ENCODE measurements around the gene GDE1.

GDE1 gene

GRCh38 chr16:19497176-19497575 is 24.7 kb downstream of the GDE1 start:
- in situ Hi-C loops (cut with HindIII; ENCODE audit: low sequenced_read_pairs), result no loop called here

- in situ Hi-C loops (cut with HindIII; ENCODE audit: low sequenced_read_pairs), result no loop called here
Measured at GRCh38 chr16:19490619-19491018, 31.3 kb downstream of the GDE1 start.

GRCh38 chr16:19488213-19488640 is 33.7 kb downstream of the GDE1 start:
- in situ Hi-C loops (cut with HindIII; ENCODE audit: low sequenced_read_pairs), result no loop called here

GRCh38 chr16:19486750-19487325 is 35.1 kb downstream of the GDE1 start:
- in situ Hi-C loops (cut with HindIII; ENCODE audit: low sequenced_read_pairs), result no loop called here

- in situ Hi-C loops (cut with HindIII; ENCODE audit: low sequenced_read_pairs), result no loop called here
Measured at GRCh38 chr16:19486051-19486450, 35.8 kb downstream of the GDE1 start.

- in situ Hi-C loops (cut with HindIII; ENCODE audit: low sequenced_read_pairs), result no loop called here
Measured at GRCh38 chr16:19485611-19486010, 36.3 kb downstream of the GDE1 start.

- in situ Hi-C loops (cut with HindIII; ENCODE audit: low sequenced_read_pairs), result no loop called here
Measured at GRCh38 chr16:19484096-19484495, 37.8 kb downstream of the GDE1 start.

DNA sequence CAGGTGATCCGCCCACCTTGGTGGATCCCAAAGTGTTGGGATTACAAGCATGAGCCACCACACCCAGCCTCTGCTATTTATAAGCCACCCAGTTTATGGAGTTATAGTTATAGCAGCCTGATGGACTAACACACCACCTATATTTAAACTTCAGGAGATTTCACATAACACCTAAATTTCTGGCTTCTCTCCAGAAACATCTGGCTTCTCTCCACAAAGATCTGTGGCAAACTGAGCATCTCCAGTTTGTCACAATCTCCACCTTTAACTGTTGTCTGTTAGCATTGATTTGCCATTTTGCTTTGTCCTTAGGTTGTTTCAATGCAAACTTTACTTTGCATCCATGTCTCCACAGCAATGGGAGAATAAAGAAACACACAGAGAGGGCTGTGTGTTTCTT is 39.6 kb downstream of the GDE1 start:
- in situ Hi-C loops (cut with HindIII; ENCODE audit: low sequenced_read_pairs), result no loop called here

DNA sequence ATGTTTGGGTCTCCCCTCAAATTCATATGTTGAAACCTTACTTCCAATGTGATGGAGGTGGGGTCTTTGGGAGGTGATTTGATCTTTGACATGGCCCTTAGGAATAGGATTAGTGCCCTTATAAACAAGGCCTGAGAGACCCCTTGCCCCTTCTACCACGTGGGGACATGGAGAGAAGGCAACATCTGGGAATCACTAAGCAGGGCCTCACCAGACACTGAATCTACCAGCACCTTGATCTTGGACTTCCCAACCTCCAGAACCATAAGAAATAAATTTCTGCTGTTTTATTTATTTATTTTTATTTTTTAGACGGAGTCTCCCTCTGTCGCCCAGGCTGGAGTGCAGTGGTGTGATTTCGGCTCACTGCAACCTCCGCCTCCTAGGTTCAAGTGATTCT is 40.1 kb downstream of the GDE1 start:
- in situ Hi-C loops (cut with HindIII; ENCODE audit: low sequenced_read_pairs), result no loop called here

GRCh38 chr16:19481296-19481695 is 40.6 kb downstream of the GDE1 start:
- in situ Hi-C loops (cut with HindIII; ENCODE audit: low sequenced_read_pairs), result no loop called here

DNA sequence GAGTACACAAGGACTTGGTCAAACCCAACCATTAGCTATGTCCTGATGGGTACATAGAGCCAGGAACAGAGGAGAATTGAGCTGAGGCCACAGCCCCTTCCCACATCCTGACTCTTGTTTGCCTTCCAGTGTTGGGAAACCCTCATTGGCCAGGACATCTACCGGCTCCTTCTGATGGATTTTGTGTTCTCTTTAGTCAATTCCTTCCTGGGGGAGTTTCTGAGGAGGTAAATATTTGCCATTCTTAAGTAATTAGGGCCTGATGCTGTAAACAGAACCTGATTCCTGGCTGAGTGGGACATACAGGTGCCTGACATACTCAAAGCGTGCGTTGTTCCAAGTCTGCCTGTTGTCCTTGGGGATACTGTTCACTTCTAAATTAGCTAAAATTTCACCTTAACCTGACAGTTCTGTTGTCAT is 42.6 kb downstream of the GDE1 start:
- in situ Hi-C loops (cut with HindIII; ENCODE audit: low sequenced_read_pairs), result no loop called here

- in situ Hi-C loops (cut with HindIII; ENCODE audit: low sequenced_read_pairs), result no loop called here
Measured at GRCh38 chr16:19478505-19478904, 43.4 kb downstream of the GDE1 start.

DNA sequence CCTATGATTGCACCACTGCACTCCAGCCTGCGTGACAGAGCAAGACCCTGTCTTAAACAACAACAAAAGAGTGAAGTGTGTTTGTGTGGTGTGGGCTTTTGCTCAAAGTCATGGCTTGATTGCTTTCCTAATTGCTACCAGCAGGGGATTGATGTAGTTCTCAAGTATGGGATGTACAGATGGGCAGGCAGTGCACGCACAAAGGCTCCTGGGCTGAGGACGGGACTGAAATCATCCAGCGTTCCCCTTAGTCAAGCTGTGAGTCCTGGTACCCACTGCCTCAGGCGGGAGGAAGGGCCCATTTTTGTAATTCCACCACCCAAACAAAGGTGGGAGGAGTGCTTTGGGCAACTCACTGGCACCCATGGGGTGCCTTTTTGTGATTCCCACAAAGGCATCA is 47.3 kb downstream of the GDE1 start:
- in situ Hi-C loops (cut with HindIII; ENCODE audit: low sequenced_read_pairs), result no loop called here

DNA sequence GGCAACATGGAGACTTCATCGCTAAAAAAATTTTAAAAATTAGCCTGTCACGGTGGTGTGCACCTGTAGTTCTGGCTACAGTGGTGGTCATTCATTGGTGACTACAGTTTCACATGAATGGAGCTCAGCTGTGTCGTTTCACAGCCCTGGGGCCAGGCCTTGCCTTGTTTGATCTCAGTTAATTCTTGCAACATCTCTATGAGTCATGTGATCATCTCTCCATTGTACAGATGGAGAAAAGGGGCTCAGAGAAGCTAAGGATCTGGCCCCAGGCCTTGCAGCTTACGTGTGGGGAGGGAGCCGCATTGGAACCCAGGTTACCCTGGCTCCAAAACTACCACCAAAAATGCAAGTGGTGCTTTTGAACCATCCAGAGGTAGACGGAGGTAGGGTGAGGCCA is 49.4 kb downstream of the GDE1 start:
- in situ Hi-C loops (cut with HindIII; ENCODE audit: low sequenced_read_pairs), result no loop called here

DNA sequence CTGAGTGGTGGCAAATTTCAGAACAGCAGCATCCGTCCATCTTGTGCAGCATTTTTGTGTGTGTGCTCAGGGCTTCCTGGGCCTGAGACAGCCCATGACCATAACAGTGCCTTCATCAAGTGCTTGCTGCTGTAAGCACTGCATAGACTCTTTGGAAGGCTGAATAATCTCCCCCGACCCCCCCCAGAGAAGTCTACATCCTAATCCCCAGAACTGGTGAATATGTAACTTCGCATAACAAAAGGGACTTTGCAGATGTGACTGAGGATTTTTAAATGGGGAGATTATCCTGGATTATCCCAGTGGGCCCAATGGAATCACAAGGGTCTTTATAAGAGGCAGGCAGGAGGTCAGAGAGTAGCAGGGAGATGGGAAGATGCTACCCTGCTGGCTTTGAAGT is 53.6 kb downstream of the GDE1 start:
- in situ Hi-C loops (cut with HindIII; ENCODE audit: low sequenced_read_pairs), result no loop called here

GRCh38 chr16:19463468-19464315 is 58.2 kb downstream of the GDE1 start:
- in situ Hi-C loops (cut with HindIII; ENCODE audit: low sequenced_read_pairs), result no loop called here

DNA sequence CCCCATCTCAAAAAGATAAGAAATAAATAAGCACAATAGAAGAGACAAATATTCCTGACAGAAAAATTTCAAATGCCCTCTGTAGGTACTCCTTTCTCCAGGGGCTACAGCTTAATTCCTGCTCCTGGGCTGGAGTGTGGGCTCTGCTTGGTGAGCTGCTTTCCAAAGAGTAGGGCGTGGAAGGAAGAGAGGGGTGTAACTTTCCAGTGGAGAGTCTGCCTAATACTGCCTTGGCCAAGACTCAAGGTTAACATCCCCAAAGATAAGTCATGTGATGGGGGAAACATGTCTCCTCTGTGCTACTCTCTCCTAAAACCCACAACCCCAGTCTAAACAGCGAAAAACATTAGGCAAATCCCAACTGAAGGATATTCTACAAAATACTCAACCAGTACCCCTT is 61.5 kb downstream of the GDE1 start:
- in situ Hi-C loops (cut with HindIII; ENCODE audit: low sequenced_read_pairs), result no loop called here

GRCh38 chr16:19458722-19459379 is 63.0 kb downstream of the GDE1 start:
- in situ Hi-C loops (cut with HindIII; ENCODE audit: low sequenced_read_pairs), result no loop called here

All from endothelial cell of hepatic sinusoid (primary cell).